Thoracic aorta (tissue), 2 donors: ENCODE data around the gene PFKL. TPM values are rescaled to one million over a fixed set of nuclear protein-coding genes. Genes with fewer than 3 reads are reported as not detected.

Experiments used
- ATAC-seq: fragments of 150-250 bp; one replicate; pipeline ENCODE4 v1.8.0; 2017; ENCODE audit warnings: low read depth; ENCODE audit not compliant: insufficient number of reproducible peaks, low FRiP score
- DNase-seq: peaks from one replicate; pipeline ENCODE4 v3.0.0-alpha.2; 2020; ENCODE audit warnings: low spot score
- H3K27ac ChIP-seq, 2 donors: fragments of 200-600 bp; sonication (generic); 1 replicate in 1 of 2; 2 replicates in 1 of 2; pipeline ENCODE4 v1.5.1; 2016; ENCODE audit warnings: mild to moderate bottlenecking in 2 of 2, moderate library complexity in 2 of 2
- H3K27me3 ChIP-seq: fragments of 200-600 bp; sonication (generic); replicated peaks from 2 replicates; pipeline ENCODE4 v1.6.0; 2016; ENCODE audit warnings: mild to moderate bottlenecking; ENCODE audit not compliant: insufficient read depth
- H3K36me3 ChIP-seq: fragments of 200-600 bp; sonication (generic); one replicate; pipeline ENCODE4 v1.5.1; 2016
- H3K4me1 ChIP-seq, 2 donors: fragments of 200-600 bp; sonication (generic); 1 replicate in 1 of 2; 2 replicates in 1 of 2; pipeline versions ENCODE4 v1.5.1 to v1.6.0; 2016; ENCODE audit warnings: low read depth in 2 of 2, mild to moderate bottlenecking in 1 of 2; ENCODE audit not compliant: control insufficient read depth in 1 of 2
- H3K4me3 ChIP-seq: fragments of 200-600 bp; sonication (generic); 2 replicates; pipeline ENCODE4 v1.5.1; 2016; ENCODE audit warnings: mild to moderate bottlenecking
- H3K9me3 ChIP-seq: fragments of 200-600 bp; sonication (generic); 2 replicates; pipeline ENCODE4 v1.5.1; 2016
- CTCF ChIP-seq: fragments of 200-600 bp; sonication (generic); IDR thresholded peaks from one replicate; pipeline ENCODE4 v1.5.1; 2019; ENCODE audit warnings: antibody characterized with exemption
- total RNA-seq, 2 donors: library from RNA; depleted of rRNA; stranded (reverse); fragments of >200 nt; gene quantifications; one replicate each; pipeline versions ENCODE4 v1.1.0 to v1.2.3, GENCODE V29; 2016

Gene PFKL
- total RNA-seq, 2 donors from 2014 or later, result 91.0 to 119 TPM

GRCh38 chr21:44286086-44286715 is 13.7 kb upstream of the PFKL start:
- ATAC-seq, result no peak

GRCh38 chr21:44286716-44287632 is 12.9 kb upstream of the PFKL start:
- ATAC-seq, result no peak
- H3K4me3 ChIP-seq, result no peak overlapping the region
- TF ChIP-seq CTCF, result no peak
- H3K27me3 ChIP-seq, result no peaks in the 10 kb centered on the region
- no peaks in the 10 kb centered on the region for H3K36me3 ChIP-seq
- no peak overlapping the region for H3K27ac ChIP-seq
- no peaks in the 10 kb centered on the region for H3K9me3 ChIP-seq
- H3K4me1 ChIP-seq, result no peaks in the 10 kb centered on the region
- no peak for DNase-seq

More at GRCh38 chr21:44286086-44286715, 13.7 kb upstream of the PFKL start:
- no peaks in the 10 kb centered on the region for H3K4me1 ChIP-seq
- no peak for DNase-seq
- no peak for TF ChIP-seq CTCF
- no peak overlapping the region for H3K4me3 ChIP-seq
- H3K36me3 ChIP-seq, result no peaks in the 10 kb centered on the region
- H3K9me3 ChIP-seq, result no peaks in the 10 kb centered on the region
- no peaks in the 10 kb centered on the region for H3K27me3 ChIP-seq
- H3K27ac ChIP-seq, result no peak overlapping the region

- no peak for DNase-seq
- Histone ChIP-seq H3K27me3 (no peaks in the 10 kb centered on the region), H3K4me1 (no peaks in the 10 kb centered on the region)
These were observed 11.4 kb upstream of the PFKL start for GRCh38 chr21:44288251-44289110.

GRCh38 chr21:44289381-44290010 is 10.4 kb upstream of the PFKL start:
- H3K27me3 ChIP-seq, result no peaks in the 10 kb centered on the region
- TF ChIP-seq CTCF, result no peak
- no peak for DNase-seq
- H3K36me3 ChIP-seq, result no peaks in the 10 kb centered on the region
- no peak for ATAC-seq
- H3K4me1 ChIP-seq, result peaks cover 0 to 3% of the 10 kb centered on the region in 2 donors
- no peaks in the 10 kb centered on the region for H3K9me3 ChIP-seq
- H3K4me3 ChIP-seq, result no peak overlapping the region
- no peak overlapping the region for H3K27ac ChIP-seq

More at GRCh38 chr21:44288251-44289110, 11.4 kb upstream of the PFKL start:
- no peak for ATAC-seq
- Histone ChIP-seq H3K36me3 (no peaks in the 10 kb centered on the region), H3K4me3 (no peak overlapping the region), H3K9me3 (no peaks in the 10 kb centered on the region), H3K27ac (no peak overlapping the region)
- TF ChIP-seq CTCF, result no peak
